K562 (cell line): ENCODE results near the gene HNRNPK. TPM values are rescaled to one million over a fixed set of nuclear protein-coding genes. Genes with fewer than 3 reads are reported as not detected.

Source experiments
- BRF1 ChIP-seq: IDR thresholded peaks from 3 replicates; pipeline ENCODE4 v1.6.1; 2011; ENCODE audit warnings: borderline replicate concordance, mild to moderate bottlenecking; ENCODE audit not compliant: insufficient read length; ENCODE audit errors: extremely low read depth
- CHCHD3 ChIP-seq: fragments of 250-450 bp; sonication (Bioruptor Pico); IDR thresholded peaks from 2 replicates; pipeline ENCODE4 v2.1.2; 2022; ENCODE audit warnings: mild to moderate bottlenecking
- ERF ChIP-seq: fragments of 450-650 bp; formaldehyde crosslinking; IDR thresholded peaks from 2 replicates; pipeline ENCODE4 v1.4.0; 2020; ENCODE audit warnings: mild to moderate bottlenecking, mixed read lengths
- FOXJ2 ChIP-seq: fragments of 200-800 bp; sonication (Bioruptor generic); IDR thresholded peaks from 2 replicates; pipeline ENCODE4 v1.6.1; 2016; ENCODE audit warnings: missing genetic modification characterization, missing compliant biosample characterization
- KDM5B ChIP-seq: fragments of 200-600 bp; sonication (generic); IDR thresholded peaks from 2 replicates; pipeline ENCODE4 v1.6.1; 2012; ENCODE audit warnings: low read depth, mild to moderate bottlenecking, moderate library complexity, low read length, control low read depth, inconsistent platforms; ENCODE audit not compliant: insufficient replicate concordance
- MCM2 ChIP-seq: fragments of 450-650 bp; IDR thresholded peaks from 2 replicates; pipeline ENCODE4 v1.6.1; 2017; ENCODE audit warnings: low read depth, mild to moderate bottlenecking
- MYC ChIP-seq, 2 experiments: fragments of 250-450 bp in 1 of 2; sonication (Bioruptor Pico) in 1 of 2; IDR thresholded peaks; 2 replicates each; pipeline versions ENCODE4 v1.5.1 to v1.6.1; 2012 to 2021; ENCODE audit warnings: low read depth in 2 of 2, borderline replicate concordance in 1 of 2, improper control_type of control experiment in 1 of 2, low read length in 1 of 2, mild to moderate bottlenecking in 1 of 2, moderate library complexity in 1 of 2
- POU5F1 ChIP-seq: fragments of 150-350 bp; IDR thresholded peaks from 2 replicates; pipeline ENCODE4 v1.6.1; 2014; ENCODE audit warnings: borderline replicate concordance, low read length, low read depth, mild to moderate bottlenecking; ENCODE audit not compliant: partially characterized antibody
- XRCC4 ChIP-seq: IDR thresholded peaks from one replicate; pipeline ENCODE4 v1.6.1; 2011; ENCODE audit not compliant: insufficient read depth, insufficient read length; ENCODE audit errors: extremely low read depth
- ZEB2 ChIP-seq: fragments of 450-650 bp; IDR thresholded peaks from 2 replicates; pipeline ENCODE4 v1.6.1; 2016
- ZNF644 ChIP-seq: fragments of 200-800 bp; sonication (Bioruptor generic); IDR thresholded peaks from 2 replicates; pipeline ENCODE4 v1.6.1; 2016; ENCODE audit warnings: low read depth, missing genetic modification characterization, missing compliant biosample characterization
- polyA plus RNA-seq, 8 experiments: library from polyadenylated mRNA; depleted of rRNA in 4 of 8; stranded (reverse) in 5 of 8; unstranded in 3 of 8; fragments of >200 nt; fragmentation: Nextera tagmentation in 2 of 8; fragmentation: Illumina TruSeq in 1 of 8; extraction: Ambion mirVana in 2 of 8; extraction: Trizol in 1 of 8; gene quantifications; 2 replicates each; pipeline versions ENCODE4 v1.2.1 to v1.2.3, GENCODE V29; 2011 to 2014; ENCODE audit warnings: inconsistent platforms in 1 of 8, missing spikeins in 1 of 8
- total RNA-seq, 7 experiments: library from RNA; depleted of rRNA in 6 of 7; stranded (reverse); fragments of >200 nt in 6 of 7; fragmentation: Illumina TruSeq in 2 of 7; extraction: Trizol in 2 of 7; gene quantifications; 2 replicates each; pipeline versions ENCODE4 v1.2.1 to v1.2.3, GENCODE V29; 2011 to 2021; ENCODE audit warnings: low replicate concordance in 1 of 7
- TF ChIP-seq, protein P1 (sequence below): fragments of 200-800 bp; sonication (Bioruptor generic); IDR thresholded peaks from 2 replicates; pipeline ENCODE4 v1.6.1; 2017; ENCODE audit warnings: missing genetic modification characterization, missing compliant biosample characterization
- TF ChIP-seq, protein P2 (sequence below), 2 experiments: fragments of 450-650 bp in 1 of 2; IDR thresholded peaks; 2 replicates each; pipeline ENCODE4 v1.6.1; 2011 to 2017; ENCODE audit warnings: low read depth in 2 of 2, antibody characterized with exemption in 1 of 2, borderline replicate concordance in 1 of 2, low read length in 1 of 2, mild to moderate bottlenecking in 1 of 2, mixed read lengths in 1 of 2; ENCODE audit not compliant: control insufficient read depth in 1 of 2
- TF ChIP-seq, protein P3 (sequence below): fragments of 450-650 bp; IDR thresholded peaks from 2 replicates; pipeline ENCODE4 v1.6.1; 2016; ENCODE audit warnings: borderline replicate concordance
- TF ChIP-seq, protein P4 (sequence below): fragments of 250-450 bp; sonication (Bioruptor Pico); IDR thresholded peaks from 2 replicates; pipeline ENCODE4 v1.5.0; 2021
- TF ChIP-seq, protein P5 (sequence below): sonication (generic); formaldehyde crosslinking; IDR thresholded peaks from 2 replicates; pipeline ENCODE4 v1.8.0; 2022; ENCODE audit warnings: missing genetic modification reagents, mild to moderate bottlenecking, moderate library complexity, borderline replicate concordance
- TF ChIP-seq, protein P6 (sequence below): fragments of 250-450 bp; sonication (Bioruptor Pico); IDR thresholded peaks from 2 replicates; pipeline ENCODE4 v1.8.0; 2021; ENCODE audit warnings: borderline replicate concordance, mild to moderate bottlenecking, moderate library complexity; ENCODE audit not compliant: poor library complexity, severe bottlenecking

The HNRNPK gene
- total and polyA plus RNA-seq, 9 of the 15 experiments (the other 6 are each of a cell fraction or from before 2014, with no cell fraction given): 224 to 883 (median 618) TPM

DNA sequence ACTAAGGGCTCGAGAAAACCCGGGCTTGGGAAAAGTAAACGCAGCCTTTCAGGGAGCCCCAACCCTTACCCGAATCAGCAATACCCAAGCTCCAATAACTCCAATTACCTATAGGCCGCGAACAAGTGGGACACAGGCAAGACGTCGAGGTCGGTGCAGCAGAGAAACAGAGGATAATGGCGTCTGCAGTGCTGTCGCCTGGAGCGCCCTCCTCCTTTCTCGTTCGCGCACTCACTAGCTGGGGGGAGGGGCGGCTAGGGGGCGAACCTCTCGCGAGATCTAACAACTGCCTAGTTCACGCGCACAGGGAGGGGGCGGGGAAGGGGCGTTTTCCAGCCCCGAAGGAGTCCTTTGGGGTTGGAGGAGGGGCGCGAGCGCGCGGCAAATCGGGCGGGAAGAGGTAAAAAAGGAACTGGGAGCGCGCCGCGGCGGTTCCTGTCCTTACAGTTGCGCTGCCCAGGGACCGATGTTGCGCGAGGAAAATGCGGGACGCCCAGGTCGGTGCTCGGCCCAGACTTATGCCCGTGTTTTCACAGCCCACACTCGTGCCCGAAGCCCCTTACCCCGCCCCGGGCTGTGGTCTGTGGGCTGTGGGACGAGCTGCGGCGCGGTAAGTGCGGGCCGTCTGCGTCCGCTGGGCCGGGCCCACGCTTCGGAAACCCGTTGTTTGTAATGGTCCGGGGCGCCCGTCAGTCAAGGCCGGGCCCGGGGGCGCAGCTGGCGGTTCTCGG is 545 bp upstream of the HNRNPK start, which contains the start of gene RMI1 (continued):
- TF ChIP-seq MYC (IDR thresholded peaks at IDR 0.05; ENCODE audit: low read depth, low read length) (peak; percentile 56), MYC (CRISPR knock-in tag; IDR thresholded peaks at IDR 0.05; ENCODE audit: borderline replicate concordance, low read depth) (no peak), KDM5B (peak; percentile 62), FOXJ2 (tag) (no peak), BRF1 (no peak), ERF (CRISPR knock-in tag) (no peak), XRCC4 (no peak), POU5F1 (no peak), CHCHD3 (no peak), ZNF644 (tag) (no peak), MCM2 (no peak), ZEB2 (no peak)
- TF ChIP-seq, protein P1, sequence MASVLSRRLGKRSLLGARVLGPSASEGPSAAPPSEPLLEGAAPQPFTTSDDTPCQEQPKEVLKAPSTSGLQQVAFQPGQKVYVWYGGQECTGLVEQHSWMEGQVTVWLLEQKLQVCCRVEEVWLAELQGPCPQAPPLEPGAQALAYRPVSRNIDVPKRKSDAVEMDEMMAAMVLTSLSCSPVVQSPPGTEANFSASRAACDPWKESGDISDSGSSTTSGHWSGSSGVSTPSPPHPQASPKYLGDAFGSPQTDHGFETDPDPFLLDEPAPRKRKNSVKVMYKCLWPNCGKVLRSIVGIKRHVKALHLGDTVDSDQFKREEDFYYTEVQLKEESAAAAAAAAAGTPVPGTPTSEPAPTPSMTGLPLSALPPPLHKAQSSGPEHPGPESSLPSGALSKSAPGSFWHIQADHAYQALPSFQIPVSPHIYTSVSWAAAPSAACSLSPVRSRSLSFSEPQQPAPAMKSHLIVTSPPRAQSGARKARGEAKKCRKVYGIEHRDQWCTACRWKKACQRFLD (CRISPR knock-in tag): no peak
- TF ChIP-seq, protein P2, sequence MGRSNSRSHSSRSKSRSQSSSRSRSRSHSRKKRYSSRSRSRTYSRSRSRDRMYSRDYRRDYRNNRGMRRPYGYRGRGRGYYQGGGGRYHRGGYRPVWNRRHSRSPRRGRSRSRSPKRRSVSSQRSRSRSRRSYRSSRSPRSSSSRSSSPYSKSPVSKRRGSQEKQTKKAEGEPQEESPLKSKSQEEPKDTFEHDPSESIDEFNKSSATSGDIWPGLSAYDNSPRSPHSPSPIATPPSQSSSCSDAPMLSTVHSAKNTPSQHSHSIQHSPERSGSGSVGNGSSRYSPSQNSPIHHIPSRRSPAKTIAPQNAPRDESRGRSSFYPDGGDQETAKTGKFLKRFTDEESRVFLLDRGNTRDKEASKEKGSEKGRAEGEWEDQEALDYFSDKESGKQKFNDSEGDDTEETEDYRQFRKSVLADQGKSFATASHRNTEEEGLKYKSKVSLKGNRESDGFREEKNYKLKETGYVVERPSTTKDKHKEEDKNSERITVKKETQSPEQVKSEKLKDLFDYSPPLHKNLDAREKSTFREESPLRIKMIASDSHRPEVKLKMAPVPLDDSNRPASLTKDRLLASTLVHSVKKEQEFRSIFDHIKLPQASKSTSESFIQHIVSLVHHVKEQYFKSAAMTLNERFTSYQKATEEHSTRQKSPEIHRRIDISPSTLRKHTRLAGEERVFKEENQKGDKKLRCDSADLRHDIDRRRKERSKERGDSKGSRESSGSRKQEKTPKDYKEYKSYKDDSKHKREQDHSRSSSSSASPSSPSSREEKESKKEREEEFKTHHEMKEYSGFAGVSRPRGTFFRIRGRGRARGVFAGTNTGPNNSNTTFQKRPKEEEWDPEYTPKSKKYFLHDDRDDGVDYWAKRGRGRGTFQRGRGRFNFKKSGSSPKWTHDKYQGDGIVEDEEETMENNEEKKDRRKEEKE (IDR thresholded peaks at IDR 0.05; ENCODE audit: borderline replicate concordance in 1 of 2, control insufficient read depth in 1 of 2, low read depth in 2 of 2, low read length in 1 of 2): no peak
- TF ChIP-seq, protein P3, sequence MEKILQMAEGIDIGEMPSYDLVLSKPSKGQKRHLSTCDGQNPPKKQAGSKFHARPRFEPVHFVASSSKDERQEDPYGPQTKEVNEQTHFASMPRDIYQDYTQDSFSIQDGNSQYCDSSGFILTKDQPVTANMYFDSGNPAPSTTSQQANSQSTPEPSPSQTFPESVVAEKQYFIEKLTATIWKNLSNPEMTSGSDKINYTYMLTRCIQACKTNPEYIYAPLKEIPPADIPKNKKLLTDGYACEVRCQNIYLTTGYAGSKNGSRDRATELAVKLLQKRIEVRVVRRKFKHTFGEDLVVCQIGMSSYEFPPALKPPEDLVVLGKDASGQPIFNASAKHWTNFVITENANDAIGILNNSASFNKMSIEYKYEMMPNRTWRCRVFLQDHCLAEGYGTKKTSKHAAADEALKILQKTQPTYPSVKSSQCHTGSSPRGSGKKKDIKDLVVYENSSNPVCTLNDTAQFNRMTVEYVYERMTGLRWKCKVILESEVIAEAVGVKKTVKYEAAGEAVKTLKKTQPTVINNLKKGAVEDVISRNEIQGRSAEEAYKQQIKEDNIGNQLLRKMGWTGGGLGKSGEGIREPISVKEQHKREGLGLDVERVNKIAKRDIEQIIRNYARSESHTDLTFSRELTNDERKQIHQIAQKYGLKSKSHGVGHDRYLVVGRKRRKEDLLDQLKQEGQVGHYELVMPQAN: no peak
- TF ChIP-seq, protein P4, sequence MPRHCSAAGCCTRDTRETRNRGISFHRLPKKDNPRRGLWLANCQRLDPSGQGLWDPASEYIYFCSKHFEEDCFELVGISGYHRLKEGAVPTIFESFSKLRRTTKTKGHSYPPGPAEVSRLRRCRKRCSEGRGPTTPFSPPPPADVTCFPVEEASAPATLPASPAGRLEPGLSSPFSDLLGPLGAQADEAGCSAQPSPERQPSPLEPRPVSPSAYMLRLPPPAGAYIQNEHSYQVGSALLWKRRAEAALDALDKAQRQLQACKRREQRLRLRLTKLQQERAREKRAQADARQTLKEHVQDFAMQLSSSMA (CRISPR knock-in tag): no peak
- TF ChIP-seq, protein P5, sequence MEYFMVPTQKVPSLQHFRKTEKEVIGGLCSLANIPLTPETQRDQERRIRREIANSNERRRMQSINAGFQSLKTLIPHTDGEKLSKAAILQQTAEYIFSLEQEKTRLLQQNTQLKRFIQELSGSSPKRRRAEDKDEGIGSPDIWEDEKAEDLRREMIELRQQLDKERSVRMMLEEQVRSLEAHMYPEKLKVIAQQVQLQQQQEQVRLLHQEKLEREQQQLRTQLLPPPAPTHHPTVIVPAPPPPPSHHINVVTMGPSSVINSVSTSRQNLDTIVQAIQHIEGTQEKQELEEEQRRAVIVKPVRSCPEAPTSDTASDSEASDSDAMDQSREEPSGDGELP (CRISPR knock-in tag): peak; percentile 50; the same call in 1 of the 2 replicates
- TF ChIP-seq, protein P6, sequence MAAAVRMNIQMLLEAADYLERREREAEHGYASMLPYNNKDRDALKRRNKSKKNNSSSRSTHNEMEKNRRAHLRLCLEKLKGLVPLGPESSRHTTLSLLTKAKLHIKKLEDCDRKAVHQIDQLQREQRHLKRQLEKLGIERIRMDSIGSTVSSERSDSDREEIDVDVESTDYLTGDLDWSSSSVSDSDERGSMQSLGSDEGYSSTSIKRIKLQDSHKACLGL (CRISPR knock-in tag): no peak
